ENCODE measurements around the gene IGF2R.

DNA sequence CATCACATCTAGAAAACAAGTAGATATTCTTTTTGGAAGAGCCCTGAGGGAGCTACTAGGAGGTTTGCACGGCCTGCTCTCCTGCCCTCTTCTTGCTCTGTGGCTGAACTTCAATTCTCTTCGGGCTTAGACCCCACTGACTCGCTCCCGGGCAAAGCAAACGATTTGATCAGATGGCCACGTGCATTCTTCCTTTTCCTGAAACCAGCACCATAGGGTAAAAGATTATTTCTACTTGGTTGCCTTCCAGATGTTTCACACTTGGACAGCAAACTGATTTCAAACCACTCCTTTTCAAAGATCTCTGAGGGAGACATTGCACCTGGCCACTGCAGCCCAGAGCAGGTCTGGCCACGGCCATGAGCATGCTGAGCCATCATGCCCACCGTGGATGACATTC, 152.7 kb downstream of the IGF2R start, which contains the start of gene SLC22A1:
- TF ChIP-seq, protein P1, sequence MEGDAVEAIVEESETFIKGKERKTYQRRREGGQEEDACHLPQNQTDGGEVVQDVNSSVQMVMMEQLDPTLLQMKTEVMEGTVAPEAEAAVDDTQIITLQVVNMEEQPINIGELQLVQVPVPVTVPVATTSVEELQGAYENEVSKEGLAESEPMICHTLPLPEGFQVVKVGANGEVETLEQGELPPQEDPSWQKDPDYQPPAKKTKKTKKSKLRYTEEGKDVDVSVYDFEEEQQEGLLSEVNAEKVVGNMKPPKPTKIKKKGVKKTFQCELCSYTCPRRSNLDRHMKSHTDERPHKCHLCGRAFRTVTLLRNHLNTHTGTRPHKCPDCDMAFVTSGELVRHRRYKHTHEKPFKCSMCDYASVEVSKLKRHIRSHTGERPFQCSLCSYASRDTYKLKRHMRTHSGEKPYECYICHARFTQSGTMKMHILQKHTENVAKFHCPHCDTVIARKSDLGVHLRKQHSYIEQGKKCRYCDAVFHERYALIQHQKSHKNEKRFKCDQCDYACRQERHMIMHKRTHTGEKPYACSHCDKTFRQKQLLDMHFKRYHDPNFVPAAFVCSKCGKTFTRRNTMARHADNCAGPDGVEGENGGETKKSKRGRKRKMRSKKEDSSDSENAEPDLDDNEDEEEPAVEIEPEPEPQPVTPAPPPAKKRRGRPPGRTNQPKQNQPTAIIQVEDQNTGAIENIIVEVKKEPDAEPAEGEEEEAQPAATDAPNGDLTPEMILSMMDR (optimal IDR thresholded peaks at IDR 0.05 in 1 of 3, IDR thresholded peaks at IDR 0.05 in 1 of 3, conservative IDR thresholded peaks at IDR 0.05 in 1 of 3; ENCODE audit: extremely low read depth in 1 of 3, insufficient read depth in 2 of 3, low read length in 3 of 3): no peak
- TF ChIP-seq EZH2 (IDR thresholded peaks at IDR 0.05; ENCODE audit: low read length): no peak

All from keratinocyte (primary cell).